Hippocampal formation (tissue), 2 donors: Measurements from ENCODE around the gene IGFL1.
"Not testable (repeated sequence)": the region's sequence is repeated elsewhere in the genome, so short reads cannot be mapped to it uniquely, and the experiment has no call there.

ENCODE experiments used
- DNase-seq, 2 donors: peaks; one replicate each; lab custom pipeline; 2025; lab: John Stamatoyannopoulos, UW

IGFL1 gene

DNA sequence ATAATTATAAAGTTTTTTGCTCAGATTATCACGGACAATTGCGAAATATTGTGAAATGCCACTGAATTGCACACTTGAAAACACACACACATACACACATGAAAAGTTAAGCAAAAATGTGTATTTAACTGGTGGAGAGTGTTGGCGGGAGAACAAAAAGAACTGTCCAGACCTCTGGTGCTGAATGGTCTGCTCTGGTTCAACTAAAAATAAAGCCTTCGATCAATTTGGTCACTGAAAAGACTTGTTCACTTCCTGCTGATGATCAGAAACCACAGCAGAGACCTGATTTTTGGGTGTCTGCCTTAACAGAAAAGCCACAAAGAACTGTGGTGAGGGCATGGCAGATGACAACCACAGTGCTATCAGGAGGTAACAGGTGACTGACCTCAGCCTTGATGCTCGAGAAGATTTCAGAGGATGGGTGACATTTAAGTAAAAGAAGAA lies 4.0 kb upstream of the IGFL1 start:
- no peak for DNase-seq

DNA sequence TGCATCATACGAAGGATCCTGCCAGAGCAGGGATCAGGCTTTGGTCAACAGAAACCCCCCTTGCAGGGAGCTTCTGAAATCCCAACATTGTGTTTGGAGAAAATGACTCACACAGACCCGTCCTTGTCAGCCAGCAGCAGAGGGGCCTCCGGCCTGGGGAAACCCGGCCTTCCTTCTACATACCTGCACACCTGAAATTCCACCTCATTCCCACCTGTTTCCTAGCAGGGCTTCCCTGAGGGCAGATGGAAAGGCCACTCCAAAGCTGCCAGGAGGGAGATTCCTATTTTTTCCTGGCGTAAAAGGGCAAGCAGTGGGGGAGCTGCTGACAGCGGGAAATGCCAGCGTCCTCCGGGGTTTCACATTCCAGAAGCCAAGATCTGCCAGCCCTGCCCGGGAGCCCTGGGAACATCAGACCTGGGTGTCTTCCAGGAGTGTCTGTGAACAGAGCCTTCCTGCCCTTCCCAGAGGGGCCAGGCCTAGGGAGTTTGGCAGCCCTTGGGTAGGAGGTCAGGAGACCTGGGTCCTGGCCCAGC lies 3.0 kb upstream of the IGFL1 start:
- no peak for DNase-seq

DNA sequence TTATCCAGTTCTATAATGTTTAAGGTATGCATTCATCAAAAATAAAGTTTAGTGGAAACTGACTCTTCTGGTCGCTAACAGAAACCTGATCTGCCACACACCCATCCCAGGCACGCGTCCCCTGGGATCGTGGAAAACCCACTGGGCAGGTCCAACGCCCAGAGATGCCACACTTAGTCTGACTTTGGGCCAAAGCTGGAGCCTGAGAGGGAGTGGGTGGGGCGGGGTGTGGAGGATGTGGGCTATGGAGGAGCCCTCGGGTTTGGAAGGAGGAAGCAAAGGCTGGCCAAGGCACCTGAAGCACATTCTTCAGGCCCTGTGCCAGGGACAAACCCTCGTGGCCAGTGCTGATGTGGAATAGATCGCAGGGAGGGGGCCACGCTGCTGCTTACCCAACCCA lies 2.5 kb downstream of the IGFL1 start:
- DNase-seq = no peak

DNA sequence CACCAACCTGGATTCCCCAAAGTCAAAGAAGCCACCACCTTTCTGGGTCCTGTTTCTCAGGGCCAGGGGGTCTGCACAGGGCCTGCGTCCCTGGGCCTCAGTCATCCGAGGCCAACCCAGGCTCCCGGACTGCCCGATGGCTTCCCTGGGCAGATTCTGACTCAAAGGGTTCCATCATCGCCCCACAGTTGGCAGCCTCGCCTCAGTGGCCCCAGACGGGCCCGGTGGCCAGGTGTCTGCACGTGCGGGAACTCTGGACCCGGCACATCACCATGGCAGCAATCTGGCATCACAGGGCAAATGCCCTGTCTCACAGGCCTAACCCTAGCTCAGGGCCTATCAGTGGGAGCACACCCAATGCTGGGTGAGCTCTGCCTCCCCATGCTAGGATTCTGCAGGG lies 2.9 kb downstream of the IGFL1 start:
- DNase-seq = no peak

DNA sequence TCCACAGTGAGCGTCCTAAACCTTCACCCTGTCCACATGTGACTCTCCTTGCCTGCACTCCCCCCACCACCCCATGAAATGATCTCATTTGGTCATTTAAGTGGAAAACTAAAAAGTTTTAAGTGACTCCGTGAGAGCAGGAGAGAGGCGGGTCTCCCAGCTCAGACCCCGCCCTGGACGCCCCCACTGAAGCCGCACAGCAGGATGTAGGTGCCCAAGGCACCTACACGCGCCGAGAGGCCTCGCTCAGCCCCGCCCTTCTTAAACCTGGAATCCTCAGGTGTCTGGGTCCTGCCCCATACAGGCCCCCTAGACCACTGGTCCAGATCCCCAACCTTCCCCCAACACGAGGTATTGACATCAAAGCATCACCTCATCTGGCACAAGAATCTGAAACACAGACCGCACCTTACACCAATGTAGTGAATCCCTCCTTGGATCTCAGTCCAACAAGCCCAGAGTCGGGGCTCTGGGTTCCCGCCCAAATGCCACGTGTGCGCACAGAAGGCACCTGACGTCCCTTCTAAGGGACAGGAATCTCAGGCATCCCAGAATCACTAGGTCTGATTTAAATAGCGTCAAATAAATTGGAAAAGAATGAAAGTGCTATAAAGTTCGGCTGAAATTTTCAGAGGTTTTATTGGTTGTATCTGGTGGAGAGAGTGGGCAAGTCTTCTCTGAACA lies 3.5 kb downstream of the IGFL1 start:
- no peak for DNase-seq

DNA sequence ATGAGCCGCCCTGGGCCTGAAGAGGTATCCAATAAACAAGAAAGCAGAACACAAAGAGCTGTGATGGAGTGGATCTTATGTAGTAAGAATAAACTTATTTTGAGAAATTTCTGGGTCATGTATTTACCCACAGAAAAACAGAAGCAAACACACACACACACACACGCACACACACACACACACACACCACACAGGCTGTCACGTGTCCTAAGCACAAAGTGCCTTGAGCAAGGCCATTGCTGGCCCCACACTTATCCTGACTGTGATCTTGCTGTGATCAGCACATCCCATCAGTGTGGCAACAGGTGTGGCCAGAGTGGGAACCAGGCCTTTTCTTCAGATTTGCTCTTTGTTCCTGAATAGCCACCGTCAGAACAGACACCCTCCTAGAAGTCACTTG lies 4.3 kb downstream of the IGFL1 start:
- not testable (repeated sequence) for DNase-seq

DNA sequence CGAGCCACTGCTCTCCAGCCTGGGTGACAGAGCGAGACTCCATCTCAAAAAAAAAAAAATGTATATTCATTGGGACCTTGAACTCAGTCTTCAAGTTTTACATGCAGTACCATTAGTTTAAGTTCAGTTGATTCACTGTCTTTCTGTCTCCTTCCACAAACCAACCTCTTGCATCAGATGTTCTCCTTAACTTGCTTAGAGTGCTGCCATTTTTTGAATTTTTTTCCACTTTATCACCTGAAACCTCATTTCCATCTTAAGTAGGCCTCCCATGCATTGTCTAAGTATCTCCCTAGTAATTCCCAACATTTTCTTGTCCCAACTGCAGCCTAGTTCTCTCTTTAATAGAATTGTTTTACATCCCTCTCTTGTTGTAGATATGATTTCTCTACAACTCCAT lies 8.6 kb downstream of the IGFL1 start:
- DNase-seq = not testable (repeated sequence)

DNA sequence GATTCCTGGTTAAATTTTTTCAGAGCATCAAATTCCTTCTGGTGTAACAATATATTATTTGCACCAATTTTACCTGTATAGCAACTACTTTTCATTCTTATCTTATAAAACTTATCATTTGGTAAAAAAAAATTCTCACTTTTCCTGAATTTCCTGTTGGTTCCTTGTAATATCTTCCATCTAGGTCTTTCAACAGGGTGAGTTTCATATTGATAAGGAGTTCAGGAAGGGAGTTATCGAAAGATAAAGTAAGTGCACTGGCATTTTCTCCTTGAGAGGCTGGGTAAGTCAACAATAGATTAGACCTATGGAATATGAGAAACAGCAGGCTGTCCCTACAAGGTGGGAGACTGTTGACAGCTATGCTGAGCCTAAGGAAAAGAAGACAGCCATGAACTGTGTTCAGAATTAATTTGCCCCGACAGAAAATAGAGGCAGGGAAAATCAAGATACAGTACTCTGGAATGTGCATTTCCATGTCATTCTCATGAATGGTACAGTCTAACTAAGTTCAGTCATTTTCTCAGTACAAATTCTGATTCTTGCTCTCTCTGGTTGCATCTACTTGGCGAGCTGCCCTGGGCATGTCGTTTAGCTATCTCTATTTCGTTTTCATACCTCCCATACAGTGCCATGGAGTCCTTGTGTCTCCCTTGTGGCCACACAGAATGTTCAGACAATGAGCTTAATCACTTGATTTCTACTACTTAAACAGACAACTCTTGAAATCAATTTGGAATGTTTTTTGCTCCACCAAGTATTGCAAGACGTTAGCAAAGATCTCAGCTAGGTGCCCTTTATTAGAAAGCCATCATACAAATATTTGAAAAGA lies 9.9 kb downstream of the IGFL1 start:
- no peak for DNase-seq

DNA sequence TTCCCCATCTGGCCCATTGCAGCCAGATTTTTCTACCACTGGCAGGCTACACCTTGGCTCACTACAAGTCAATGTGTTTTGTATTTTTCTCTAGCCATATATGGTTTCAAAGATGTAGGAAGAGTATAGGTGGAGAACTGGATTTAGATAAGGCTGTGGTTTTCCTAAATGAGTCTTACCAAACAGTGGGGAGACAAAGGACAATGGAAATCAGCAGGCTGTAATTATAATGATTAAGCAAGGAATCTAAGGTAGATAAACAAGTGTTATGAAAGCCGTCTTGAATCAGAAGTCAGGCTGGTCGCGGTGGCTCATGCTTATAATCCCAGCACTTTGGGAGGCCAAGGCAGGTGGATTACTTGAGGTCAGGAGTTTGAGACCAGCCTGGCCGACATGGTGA lies 11.2 kb downstream of the IGFL1 start:
- no peak for DNase-seq

DNA sequence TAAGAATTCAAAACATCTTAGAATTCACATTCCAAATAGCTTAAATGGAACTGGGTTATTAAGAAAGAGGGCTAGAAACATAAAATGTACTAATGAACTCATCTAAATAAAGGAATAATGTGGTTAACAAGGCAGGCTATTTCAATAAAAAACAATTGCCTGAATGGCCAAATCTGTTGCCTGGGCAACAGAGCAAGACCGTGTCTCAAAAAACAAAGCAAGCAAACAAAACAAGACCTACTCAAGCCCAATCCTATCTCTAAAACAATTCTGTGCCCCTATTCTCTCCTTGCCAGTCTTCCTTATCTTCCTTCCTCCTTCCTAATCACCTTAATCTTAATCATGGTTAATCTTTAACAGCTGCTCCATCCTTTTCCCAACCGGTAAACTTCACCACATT lies 12.1 kb downstream of the IGFL1 start:
- no peak for DNase-seq

DNA sequence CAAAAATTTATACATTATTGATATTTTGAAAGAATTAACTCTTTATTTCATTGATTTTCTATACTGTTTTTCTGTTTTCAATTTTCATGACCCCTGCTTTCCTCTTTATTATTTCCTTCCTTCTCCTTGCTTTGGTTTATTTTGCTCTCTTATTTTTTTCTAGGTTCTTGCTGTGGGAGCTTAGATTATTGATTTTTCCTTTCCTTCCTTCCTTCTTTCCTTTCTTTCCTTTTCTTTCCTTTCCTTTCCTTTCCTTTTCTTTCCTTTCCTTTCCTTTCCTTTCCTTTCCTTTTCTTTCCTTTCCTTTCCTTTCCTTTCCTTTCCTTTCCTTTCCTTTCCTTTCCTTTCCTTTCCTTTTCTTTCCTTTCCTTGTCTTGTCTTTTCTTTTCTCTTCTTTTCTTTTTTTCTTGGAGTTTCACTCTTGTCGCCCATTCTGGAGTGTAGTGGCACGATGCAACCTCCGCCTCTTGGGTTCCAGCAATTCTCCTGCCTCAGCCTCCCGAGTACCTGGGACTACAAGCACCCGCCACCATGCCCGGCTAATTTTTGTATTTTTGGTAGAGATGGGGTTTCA lies 13.6 kb downstream of the IGFL1 start:
- not testable (repeated sequence) for DNase-seq

DNA sequence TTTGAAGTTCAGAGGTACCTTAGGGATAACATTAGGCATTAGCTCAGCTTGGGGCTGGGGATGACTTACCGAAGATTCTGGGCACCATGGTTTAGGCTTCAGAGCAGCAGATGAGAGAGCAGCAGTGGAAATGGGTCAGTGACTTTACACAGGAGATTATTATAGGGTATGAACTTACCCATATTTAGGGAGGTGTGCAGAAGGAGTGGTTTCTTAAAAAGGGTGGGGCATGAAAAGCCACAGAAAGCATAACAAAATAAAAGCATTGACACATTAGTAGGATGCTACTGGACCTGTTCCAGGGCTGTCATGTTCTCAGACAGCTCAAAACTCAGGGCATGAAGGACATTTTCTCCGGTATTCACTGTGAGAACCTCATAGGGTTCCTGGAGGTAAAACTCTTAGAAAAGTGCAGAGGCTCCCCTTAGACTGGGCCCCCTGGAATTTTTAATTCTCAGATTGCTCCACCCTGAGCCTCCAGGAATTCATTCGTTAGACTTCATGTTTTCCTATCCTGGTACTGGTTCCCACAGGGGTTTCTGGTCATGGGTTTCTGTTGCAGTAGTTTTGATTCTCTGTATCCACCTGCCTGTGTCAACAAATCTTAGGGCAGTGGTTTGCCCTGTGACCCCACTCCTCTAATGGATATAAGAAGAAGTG lies 20.7 kb downstream of the IGFL1 start:
- DNase-seq = no peak

DNA sequence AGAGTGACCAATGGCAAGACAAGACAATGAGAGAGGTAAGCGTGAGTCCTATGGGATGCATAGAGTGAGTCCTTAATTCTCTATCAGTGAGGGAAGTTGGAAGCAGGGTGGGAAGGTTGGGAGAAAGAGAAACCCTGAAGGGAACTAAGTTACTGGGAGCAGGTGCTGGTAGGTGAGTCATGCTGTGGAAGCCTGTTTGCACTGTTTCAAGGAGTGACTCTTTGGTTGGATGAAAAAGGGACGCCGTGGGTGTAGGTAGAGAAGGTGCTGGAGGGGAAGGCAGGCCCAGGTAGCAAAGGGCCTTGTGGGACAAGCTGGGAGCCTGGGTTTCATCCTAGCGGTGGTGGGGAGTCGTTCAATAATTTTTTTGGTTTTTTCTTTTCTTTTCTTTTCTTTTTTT lies 21.9 kb downstream of the IGFL1 start:
- DNase-seq = no peak

DNA sequence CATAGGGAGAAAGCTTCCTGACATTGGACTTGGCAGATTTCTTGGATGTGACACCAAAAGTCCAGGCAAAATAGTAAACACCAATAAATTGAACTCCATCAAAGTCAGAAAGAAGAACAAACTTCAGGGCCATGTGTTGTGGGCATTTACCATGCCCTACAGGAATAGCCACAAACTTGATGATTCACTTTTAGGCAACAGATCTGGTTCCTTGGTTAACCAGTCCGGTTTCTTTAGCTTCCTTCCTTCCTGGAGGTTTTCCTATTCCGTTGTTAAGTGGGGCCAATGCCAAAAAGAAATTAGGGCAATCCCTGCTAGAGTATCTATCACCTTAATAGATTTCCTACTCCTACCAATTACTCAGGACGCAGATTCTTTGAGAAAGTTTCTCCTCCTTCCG lies 25.2 kb downstream of the IGFL1 start:
- DNase-seq = no peak

DNA sequence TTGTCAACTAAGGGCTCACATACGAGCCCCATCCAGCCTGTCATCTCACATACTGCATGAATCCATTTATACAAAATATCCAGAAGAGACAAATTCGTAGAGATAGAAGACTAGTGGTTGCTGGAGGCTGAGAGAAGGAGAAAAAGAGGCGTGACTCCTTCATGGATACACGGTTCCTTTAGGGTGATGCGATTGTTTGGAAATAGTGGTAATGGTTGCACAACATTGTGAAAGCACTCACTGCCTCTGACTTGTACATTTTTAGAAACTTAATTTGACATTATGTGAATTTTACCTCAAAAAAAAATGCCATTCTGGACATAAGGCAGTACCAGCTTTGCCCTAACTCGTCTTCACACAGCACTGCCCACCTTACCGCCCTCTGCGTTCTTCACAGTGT lies 27.3 kb downstream of the IGFL1 start:
- no peak for DNase-seq

DNA sequence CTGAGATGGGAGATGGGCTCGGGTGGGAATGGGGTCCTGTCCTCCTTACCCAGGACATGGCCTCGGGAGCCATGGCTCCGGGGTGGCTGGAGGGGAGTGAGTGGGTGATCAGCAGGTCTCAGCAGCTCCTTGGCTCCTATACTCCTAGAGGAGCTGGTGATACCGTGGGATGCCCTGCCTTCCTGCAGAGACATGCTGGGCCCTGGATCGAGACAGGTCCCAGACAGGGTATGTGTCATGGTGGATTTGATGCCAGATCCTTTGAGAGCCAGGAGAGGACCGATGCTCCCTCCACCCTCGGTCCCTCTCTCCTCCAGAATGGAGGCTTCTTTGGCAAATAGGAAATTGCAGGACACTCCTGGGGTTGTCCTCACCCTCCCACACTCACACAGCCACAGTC lies 32.0 kb downstream of the IGFL1 start:
- DNase-seq = not testable (repeated sequence)

DNA sequence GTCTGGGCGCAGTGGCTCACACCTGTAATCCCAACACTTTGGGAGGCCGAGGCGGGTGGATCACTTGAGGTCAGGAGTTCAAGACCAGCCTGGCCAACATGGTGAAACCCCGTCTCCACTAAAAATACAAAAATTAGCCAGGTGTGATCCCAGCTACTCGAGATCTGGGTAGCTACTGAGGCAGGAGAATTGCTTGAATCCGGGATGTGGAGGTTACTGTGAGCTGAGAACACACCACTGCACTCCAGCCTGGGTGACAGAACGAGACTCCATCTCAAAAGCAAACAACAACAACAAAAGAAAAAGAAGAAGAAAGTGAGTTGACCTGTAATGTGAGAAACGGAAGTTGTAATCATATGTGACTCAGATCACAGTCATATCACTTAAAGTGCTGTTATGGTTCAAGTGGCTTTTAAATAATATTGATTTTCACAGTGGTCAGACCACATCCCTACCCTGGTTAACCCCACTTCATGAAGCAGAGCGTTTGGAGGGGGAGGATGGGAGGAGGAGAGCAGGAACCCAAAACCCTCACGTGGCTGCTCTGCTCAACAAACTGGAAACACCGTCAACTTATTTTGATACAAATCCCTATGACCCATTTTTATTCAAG lies 33.2 kb downstream of the IGFL1 start:
- not testable (repeated sequence) for DNase-seq

DNA sequence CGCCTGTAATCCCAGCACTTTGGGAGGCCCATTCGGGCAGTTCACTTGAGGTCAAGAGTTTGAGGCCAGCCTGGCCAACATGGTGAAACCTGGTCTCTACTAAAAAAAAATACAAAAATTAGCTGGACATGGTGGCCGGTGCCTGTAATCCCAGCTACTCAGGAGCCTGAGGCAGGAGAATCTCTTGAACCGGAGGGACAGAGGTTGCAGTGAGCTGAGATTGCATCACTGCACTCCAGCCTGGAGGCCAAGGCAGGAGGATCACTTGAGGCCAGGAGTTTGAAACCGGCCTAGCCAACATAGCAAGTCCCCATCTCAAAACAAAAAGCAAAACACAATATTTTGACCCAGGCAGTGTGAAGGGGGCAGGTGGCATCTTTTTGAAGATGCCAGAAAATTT lies 35.3 kb downstream of the IGFL1 start:
- DNase-seq = not testable (repeated sequence)

DNA sequence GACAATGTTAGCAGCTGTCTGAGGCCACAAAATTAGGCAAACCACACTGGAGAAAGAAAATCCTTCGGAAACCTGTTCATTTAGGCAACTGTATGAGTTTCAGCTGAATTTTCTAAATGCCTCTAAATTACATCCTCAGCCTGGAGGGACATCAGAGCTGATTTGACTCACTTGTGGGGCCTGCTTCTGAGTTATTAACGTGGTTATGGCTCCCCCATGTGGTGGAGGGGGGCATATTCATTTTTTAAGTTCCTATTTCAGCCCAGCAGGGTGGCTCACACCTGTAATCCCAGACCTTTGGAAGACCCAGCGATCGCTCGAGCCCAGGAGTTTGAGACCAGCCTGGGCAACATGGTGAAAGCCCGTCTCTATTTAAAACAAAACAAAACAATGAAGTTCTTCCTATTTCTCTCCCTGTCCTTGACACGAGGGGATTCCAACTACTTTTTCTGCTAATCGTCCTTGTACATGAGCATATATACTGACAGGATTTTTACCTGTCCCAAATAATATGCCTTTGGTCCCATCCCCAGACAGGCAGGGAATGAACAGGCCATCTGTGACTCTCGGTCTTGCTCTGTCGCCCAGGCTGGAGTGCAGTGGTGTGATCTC lies 35.8 kb downstream of the IGFL1 start:
- DNase-seq = peak; percentile 55 to 67

DNA sequence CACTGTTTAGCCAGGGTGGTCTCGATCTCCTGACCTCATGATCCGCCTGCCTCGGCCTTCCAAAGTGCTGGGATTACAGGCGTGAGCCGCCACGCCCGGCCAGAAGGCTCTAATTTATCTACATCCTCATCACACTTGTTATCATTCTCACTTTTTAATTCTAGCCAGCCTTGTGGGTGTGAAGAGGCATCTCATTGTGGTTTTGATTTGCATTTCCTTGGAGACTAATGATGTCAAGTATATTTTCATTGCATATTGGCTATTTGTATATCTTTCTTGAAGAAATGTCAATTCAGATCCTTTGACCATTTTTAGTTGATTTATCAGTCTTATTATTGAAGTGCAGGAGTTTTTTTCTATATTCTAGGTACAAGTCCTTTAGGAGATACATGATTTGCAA lies 39.6 kb downstream of the IGFL1 start:
- DNase-seq = no peak

DNA sequence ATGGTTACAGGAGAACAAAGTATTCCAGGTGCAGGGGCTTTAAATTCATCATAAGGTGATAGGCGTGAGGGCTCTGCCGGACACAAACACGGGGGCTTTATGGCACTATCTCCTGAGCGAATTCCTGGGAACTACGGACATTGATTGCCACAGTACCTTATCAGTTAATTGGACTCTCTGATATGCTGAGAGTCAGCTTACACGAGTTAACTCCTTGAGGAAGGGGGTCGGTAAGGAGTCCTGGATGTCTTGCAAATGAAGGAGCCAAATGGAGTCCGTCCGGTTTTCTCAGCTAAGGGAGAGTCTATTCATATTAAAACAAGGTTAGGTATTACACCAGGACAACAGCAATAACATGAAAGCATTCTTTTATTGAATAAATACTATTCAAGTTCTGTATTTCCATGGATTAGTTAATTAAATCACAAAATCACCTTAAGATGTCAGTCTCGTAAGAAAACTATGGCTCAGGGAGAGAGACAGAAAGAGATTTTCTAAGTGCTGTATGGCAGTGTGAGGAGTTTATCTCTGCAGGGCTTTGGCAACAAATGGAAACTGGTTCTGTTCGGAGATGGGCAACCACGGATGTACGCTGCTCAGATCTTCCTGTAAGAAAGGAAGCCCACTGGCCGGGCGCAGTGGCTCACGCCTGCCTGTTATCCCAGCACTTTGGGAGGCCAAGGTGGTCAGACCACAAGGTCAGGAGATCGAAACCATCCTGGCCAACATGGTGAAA lies 41.1 kb downstream of the IGFL1 start:
- no peak for DNase-seq
